GM20000 (cell line): ENCODE measurements around the gene NCAPD2.
A peak's percentile ranks its signal among the peaks of the same experiment; 100 is the strongest.
"Not testable (repeated sequence)": the region's sequence is repeated elsewhere in the genome, so short reads cannot be mapped to it uniquely, and the experiment has no call there.

ENCODE experiments used
- DNase-seq: peaks from one replicate; pipeline ENCODE4 v3.0.0; 2012; ENCODE audit warnings: low spot score
- TF ChIP-seq, protein P1 (sequence below): IDR thresholded peaks from 2 replicates; pipeline ENCODE4 v1.5.1; 2012; ENCODE audit warnings: mild to moderate bottlenecking, control low read depth; ENCODE audit errors: extremely low read depth, missing control alignments

Gene NCAPD2

DNA sequence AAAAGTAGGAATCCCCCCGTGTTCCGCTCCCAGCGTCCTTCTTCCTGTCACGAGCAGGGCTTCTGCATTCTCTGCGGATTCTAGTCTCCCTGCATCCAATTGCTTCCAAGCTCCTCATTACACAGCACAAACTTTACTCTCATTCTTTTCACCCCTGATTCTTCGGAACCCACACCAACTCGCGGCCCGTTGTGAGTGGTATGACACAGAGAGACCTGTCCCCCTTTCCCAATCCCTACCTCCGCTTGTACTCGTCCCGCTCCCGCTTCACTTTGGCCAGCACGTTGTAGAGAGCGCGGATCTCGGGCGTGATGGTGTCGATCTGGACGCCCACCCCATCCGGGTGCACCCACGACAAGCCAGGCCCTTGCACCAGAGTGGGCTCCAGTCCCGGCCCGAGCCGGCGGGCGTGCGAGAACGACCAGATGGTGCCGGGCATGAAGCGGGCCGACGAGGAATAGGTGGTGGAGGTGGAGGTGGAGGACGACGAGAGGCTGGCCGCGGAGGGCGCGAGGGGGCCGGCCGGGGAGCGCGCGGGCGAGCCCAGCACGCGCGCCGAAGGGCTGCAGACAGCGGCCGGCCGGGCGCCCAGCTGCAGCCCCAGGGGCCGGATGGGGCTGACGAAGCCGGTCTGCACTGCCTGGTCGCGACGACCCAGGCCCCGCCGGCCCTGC, 61.3 kb downstream of the NCAPD2 start:
- DNase-seq = peak; percentile 45
- TF ChIP-seq, protein P1, sequence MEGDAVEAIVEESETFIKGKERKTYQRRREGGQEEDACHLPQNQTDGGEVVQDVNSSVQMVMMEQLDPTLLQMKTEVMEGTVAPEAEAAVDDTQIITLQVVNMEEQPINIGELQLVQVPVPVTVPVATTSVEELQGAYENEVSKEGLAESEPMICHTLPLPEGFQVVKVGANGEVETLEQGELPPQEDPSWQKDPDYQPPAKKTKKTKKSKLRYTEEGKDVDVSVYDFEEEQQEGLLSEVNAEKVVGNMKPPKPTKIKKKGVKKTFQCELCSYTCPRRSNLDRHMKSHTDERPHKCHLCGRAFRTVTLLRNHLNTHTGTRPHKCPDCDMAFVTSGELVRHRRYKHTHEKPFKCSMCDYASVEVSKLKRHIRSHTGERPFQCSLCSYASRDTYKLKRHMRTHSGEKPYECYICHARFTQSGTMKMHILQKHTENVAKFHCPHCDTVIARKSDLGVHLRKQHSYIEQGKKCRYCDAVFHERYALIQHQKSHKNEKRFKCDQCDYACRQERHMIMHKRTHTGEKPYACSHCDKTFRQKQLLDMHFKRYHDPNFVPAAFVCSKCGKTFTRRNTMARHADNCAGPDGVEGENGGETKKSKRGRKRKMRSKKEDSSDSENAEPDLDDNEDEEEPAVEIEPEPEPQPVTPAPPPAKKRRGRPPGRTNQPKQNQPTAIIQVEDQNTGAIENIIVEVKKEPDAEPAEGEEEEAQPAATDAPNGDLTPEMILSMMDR = no peak

DNA sequence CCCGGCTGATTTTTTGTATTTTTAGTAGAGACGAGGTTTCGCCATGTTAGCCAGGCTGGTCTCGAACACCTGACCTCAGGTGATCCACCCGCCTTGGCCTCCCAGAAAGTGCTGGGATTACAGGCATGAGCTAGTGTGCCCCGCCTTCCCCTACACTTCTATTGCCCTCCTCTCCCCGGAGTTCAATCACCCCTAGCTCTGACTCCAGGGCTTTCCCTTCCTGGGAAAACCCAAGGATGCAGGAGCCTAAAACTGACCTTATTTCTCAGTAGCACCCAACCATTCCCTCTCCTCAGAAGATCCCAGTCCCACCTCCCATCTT, 62.6 kb downstream of the NCAPD2 start:
- not testable (repeated sequence) for DNase-seq

DNA sequence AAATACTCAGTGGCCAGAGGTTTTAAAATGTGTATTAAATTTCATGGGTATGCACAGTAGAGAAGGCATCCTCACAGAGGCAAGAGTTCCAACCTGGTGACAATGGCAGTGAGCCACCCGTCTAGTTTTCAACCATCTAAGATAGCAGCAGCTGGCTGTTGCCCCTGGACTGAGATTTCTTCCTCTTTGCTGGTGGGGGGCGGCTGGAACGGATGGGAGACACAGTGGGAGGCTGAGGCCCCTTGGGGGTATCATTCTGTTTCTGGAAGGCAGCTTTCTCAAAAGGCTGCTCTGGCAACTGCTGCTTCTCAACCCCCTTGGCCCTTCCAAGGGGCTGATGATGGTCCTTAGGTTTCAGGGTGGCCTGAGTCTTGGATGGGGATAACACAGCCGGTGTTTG, 63.0 kb downstream of the NCAPD2 start:
- no peak for DNase-seq
- TF ChIP-seq, protein P1 = no peak

DNA sequence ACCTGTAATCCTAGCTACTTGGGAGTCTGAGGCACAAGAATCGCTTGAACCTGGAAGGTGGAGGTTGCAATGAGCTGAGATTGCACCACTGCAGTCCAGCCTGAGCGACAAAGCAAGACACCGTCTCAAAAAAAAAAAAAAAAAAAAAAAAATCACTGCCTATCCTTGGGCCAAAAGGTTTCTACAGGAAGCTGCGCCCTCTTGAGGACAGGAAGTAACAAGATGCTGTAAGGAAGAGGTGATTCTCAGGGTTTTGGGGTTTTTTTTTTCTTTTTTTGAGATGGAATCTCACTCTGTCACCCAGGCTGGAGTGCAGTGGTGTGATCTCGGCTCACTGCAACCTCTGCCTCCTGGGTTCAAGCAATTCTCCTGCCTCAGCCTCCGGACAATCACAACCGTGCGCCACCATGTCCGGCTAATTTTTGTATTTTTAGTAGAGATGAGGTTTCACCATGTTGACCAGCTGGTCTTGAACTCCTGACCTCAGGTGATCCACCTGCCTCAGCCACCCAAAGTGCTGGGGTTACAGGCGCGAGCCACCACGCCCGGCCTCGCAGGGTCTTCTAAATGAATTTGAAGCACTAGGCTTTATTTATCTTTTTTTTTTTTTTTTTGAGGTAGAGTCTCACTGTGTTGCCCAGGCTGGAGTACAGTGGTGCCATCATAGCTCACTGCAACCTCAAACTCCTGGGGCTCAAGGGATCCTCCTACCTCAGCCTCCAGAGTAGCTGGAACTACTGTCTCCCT, 64.3 kb downstream of the NCAPD2 start:
- DNase-seq = peak; percentile 67
- TF ChIP-seq, protein P1 = peak; percentile 47

DNA sequence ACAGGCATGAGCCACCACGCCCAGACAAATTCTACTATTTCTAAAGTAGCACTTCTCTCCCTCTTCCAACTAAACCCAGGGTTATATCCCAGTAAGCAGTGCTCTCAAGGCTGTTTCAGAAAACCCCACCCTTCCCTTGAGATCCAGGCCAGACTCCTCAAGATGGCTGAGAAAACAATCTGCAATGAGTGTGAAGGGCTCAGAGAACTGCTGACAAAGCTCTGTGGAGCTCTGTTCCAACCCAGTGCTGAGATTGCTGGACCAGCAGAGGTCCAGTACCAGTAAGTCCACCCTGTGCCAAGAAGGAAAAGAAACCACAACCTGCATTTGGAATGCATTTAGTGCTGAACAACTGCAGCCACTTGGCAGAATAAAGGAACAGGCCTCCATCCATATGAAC, 65.6 kb downstream of the NCAPD2 start:
- no peak for DNase-seq
- TF ChIP-seq, protein P1 = no peak

DNA sequence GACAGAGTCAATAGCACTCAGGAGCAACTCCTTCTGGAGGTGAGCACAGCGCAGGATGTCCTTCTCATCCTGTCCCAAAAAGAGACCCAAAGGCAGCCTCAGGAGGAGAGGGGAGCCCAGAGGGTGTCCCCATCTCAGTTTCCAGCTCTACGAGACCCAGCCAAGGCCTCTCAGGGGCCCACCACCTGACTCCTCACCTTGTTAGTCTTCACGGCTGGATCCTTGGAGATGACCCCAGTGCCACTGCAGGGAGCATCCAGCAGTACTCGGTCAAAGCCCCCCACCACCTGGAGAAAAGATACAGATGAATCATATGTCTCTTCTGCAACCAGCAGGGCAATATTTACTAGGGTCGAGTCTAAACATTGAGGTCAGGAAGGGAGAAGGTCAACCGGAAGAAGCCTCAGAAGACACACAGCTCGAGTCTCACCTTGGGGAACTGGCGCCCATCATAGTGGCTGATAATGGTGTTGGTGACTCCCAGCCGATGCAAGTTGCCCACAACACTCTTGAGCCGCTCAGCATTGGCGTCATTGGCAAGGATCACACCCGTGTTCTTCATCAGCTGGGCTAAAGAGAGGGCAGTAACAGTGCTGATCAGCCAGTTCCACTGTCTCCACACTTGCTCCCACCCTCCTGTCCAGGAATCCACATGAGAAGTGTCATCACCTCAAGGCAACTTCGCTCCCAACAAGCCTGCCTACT, 66.8 kb downstream of the NCAPD2 start:
- DNase-seq = no peak
- TF ChIP-seq, protein P1 = no peak

DNA sequence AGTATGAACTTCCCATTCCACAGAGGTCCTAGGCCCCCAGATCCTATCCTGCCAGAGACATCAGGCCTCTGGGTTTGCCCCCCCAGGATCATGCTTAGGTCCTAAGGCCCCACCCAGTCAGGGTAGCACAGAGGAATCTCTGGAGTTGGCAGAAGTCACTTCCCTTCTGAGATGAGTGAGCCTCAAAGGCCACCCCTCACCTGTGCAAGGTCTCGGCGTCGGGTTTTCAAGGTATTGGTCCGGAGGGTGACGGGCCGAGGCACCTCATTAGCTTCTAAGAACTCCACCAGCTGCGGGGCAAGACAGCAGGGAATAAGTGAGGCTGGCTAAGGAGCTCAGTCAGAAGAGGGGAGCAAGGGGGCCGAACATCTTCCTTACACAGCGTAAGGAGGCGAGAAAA, 69.0 kb downstream of the NCAPD2 start:
- DNase-seq = no peak
- TF ChIP-seq, protein P1 = no peak
